Skin of body (tissue), 2 donors: ENCODE data around the gene IFI27L2. TPM values are rescaled to one million over a fixed set of nuclear protein-coding genes. Genes with fewer than 3 reads are reported as not detected.
"Not testable (repeated sequence)": the region's sequence is repeated elsewhere in the genome, so short reads cannot be mapped to it uniquely, and the experiment has no call there.

Experiments
- DNase-seq: peaks from one replicate; lab custom pipeline; 2025; lab: John Stamatoyannopoulos, UW
- total RNA-seq: library from RNA; depleted of rRNA; stranded (reverse); fragments of >200 nt; gene quantifications from one replicate; pipeline ENCODE4 v1.2.3, GENCODE V29; 2014

The IFI27L2 gene, protein sequence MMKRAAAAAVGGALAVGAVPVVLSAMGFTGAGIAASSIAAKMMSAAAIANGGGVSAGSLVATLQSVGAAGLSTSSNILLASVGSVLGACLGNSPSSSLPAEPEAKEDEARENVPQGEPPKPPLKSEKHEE
- 29.8 TPM for total RNA-seq

DNA sequence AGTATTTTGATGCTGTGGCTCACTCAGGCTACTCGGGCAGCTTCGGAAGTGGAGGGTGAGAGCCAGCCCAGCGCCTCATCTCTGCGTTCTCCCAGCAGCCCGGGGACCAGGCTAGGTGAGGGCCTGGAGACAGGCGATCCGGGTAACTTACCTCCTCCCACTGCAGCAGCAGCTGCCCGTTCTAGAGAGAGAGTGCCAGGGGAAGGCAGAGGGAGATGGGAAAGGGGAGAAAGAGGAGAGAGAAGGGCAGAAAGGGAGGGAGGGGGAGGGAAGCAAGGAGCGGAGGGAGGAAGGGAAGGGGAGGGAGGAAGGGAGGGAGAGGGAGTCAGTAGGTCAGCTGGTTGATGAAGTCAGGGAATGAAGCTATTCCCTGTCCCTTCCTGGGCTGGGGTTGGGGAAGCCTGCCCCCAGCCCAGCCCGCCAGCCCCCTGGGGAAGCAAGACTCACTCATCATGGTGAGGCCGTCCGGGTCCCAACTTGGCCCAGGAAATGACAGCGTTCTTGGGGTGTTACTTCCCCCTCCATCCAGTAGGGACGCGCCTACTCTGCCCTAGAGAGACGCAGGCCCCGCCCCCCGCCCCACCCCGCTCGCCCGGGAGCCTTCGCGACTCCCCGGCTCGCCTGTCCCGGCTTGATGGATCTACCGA lies at the start of gene IFI27L2:
TSS of gene IFI27L2 (minus strand) at position 494 of the 647 bp plus-strand sequence. CDS start at position 454, 40 bp downstream.
- DNase-seq, result peak; percentile 66

DNA sequence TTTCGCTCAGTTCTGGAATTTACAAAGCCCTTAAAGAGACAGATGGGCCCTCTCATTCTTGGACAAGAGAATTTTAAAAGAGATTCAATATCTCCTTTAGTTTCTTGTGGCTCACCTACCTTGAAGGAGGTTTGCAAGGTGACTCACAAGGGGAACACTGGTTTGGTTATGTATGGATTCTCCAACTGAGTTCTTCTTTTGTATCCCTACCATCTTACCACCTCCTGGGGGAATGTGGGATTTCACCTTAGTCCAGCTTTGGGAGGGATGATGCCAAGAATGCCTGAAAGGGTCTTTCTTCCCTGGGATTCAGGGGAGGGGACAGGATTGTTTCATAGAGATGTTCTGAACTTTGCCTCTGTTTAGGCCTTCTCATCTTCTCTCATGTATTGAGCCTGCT lies 48.4 kb upstream of the IFI27L2 start:
- DNase-seq, result no peak

DNA sequence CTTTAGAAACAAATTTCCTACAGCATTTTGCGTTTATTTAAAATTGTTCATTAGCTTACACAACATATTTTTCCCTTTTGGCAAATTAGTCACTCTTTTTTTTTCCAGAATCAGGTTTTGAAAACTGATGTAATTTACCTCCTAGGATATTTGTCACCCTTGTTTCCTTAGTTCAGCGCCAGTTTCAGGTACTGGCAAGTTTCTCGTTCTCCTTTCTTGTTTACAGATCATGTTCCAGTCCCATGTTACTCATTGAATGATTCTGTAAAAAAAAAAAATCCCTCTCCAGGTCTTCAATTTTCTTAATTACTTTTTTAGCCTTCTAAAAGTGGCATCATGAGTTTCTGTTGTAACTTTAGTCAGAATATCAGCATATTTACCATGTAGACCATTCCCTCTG lies 47.4 kb upstream of the IFI27L2 start:
- DNase-seq, result no peak

DNA sequence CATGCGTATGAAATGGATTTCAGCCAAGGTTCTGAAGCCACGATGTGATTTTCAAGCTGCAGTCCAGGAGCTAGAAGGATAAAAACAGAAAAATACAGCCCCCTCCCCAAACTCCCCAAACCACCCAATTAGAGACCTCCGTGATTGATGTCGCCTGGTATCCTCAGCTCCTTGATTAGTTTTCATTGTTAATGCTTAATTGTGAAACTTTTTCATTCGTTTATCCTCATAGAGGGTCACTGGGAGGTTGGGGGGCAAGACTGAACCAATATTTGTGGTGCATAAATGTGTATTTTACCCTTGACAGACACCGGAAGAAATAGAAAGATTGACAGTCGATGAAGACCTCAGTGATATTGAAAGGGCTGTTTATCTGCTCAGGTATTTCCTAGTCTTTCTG lies 46.3 kb upstream of the IFI27L2 start:
- no peak for DNase-seq

DNA sequence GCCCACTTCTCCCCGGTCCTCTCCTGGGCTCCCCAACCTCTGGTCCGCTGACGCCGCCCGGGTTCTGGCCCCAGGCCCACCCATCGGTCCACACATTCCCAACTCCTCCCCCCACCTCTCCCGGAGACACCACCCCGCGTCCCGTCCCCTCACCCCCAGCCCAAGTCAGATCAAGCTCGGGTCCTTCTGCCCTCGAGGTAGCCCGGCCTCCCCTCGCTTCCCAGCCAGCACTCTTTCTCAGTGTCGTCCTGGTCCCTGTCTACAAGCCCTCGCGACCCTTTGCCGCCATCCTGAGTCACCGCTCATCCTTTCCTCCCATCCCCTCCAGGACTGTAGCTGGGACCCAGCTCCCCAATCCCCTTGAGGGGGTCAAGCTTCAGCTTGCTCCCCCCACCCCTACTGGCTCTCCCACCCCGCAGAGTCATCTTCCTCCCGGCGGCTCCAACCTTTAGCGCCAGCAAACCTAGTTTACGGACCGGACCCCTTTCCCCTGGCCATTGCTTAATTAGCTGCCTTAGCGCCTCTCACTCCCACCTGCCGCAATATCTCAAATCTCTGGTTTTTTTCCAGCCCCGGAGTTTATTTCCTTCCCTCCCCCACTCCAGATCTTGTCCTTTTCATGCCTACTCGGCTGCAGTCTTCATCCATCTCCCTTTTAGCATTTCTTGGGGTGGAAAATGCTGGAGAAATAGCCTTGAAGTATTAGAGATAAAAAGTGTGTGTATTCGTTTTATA lies 45.8 kb upstream of the IFI27L2 start:
- DNase-seq, result no peak

DNA sequence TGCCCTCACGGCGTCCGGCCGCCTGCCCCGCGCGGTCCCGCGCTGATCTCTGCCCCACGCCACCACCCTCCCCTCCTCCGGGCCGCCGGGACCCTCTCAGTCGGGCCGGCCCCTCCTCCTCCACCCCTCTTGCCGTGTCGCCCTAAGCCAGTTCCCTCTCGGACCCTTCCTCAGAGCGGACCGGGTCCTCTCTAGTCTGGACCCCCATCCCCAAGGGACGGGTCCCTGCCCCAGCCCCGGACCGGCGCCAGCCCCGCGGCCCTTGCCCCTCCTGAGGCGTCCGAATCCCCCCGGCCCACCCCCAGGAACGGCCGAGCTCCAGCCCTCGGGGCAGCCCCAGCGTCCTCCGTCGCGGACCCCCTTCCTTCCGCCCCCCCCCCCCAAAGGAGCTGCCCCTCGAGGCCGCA lies 45.2 kb upstream of the IFI27L2 start:
- DNase-seq, result no peak

DNA sequence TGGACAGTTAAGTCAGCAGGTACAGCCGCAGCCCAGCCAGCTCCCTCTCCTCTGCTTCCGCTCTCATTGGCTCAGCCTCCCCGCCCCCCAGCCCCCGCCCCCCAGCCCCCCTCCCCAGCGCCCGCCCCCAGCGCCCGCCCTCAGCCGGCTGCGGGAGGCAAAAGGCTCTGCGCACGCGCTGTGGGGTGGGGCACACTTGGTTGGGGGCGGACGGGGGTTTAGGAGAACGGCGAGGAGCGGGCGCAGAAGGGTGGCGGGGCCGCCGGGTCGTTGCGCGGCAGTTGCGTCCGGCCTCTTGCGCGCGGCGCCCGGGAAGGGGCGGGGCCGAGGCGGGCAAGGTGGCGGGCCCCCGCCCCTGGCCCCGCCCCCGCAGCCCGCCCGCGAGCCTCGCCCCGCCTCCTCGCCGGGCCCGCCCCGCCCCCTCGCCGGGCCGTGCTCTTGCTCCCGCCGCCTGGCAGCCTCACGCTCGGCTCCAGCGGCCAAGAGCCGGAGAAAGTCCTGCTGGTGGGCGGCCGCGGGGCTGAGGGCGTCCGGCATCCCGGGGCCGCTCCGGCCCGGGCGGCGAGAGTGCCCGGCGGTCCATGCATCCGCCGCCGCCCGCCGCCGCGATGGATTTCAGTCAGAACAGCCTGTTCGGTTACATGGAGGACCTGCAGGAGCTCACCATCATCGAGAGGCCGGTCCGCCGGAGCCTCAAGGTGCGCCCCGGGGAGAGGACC lies 44.6 kb upstream of the IFI27L2 start, which contains the start of gene PPP4R4:
TSS of gene PPP4R4 (plus strand) at position 438 of the 719 bp plus-strand sequence. CDS start at position 582, 144 bp downstream.
- peak; percentile 63 for DNase-seq

DNA sequence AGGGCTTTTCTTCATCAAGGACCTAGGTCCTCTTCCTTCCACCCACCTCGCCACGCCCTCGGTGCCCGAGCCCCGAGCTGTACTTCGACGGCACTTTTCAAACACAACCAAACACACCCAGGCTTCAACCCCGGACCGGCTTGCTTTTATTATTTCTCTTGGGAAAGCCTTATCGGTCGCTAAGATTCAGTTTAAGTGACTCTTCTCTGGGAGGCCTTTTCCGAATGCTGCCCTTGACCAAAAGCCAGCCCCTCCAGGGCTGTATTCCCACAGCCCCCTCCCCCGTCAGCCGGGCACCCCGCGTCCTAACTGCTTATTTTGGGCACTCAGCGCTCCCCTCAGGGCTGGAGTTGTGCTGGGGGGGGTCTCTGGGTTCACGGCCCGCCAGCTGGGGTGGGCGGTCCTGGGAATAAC lies 44.1 kb upstream of the IFI27L2 start:
- no peak for DNase-seq

DNA sequence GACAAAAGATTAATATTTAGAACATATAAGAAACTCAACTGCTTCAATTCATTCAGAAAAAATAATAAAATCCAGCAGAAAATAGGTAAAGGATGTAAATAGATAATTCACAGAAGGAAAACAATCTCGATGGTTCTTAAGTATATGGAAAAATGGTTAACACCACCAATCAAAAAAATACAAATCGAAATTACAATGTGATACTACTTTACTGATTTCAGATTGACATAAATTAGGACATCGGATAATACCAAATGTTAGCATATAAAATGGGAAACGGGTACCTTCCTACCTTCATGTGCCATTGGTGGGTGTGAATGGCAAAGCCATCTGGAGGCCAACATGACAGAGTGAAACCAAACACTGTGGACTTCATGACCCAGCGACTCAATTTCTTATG lies 43.1 kb upstream of the IFI27L2 start:
- no peak for DNase-seq

DNA sequence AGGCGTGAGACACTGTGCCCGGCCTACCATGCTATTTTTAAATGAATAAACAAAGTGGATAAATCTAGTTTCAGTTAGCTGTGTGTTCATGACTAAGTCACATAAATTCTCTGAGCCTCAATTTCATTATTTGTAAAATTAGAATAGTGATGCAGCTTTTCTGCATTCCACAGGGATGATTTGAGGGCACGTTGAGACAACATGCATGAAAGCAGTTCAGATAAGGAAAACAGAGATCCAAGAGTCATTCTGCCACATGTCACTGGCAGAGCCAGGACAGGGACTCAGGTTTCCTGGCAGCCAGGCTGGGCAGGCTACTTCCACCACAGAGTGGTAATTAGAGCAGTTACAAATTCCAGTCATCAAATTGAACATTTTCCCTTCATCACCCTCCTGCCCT lies 41.8 kb upstream of the IFI27L2 start:
- DNase-seq, result no peak

DNA sequence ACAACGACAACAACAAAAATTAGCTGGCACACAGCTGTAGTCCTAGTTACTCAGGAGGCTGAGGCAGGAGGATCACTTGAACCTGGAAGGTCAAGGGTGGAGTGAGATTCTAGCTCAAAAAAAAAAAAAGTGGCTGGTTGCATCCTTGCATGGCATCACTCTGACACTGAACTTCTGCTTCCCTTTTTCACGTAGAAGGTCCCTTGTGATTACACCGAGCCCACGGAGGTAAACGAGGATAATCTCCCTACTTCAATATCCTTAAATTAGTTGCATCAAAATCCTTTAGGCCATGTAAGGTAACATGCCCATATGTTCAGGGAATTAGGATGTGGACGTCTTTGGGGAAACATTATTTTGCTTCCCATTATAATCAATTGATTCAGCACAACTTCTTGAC lies 40.7 kb upstream of the IFI27L2 start:
- no peak for DNase-seq

DNA sequence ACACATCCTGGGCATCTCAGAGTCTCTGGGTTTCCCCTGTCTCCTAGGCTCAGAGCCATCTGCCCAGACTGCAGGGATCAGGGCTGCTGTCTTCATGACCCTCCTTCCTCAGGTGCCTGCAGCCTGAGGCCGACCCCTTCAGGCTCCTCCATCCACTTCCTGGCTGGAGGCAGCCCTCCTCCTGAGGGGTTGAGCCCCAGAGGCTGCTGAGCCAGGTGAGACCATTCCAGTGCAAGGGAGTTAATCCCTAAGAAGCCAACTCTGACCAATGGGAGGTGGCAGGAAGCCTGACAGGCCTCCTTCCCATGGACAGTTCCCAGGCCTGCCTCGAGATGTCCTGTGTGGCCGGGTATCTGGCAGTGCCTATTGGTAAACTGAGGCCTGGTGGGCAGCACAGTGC lies 36.3 kb upstream of the IFI27L2 start:
- DNase-seq, result no peak

DNA sequence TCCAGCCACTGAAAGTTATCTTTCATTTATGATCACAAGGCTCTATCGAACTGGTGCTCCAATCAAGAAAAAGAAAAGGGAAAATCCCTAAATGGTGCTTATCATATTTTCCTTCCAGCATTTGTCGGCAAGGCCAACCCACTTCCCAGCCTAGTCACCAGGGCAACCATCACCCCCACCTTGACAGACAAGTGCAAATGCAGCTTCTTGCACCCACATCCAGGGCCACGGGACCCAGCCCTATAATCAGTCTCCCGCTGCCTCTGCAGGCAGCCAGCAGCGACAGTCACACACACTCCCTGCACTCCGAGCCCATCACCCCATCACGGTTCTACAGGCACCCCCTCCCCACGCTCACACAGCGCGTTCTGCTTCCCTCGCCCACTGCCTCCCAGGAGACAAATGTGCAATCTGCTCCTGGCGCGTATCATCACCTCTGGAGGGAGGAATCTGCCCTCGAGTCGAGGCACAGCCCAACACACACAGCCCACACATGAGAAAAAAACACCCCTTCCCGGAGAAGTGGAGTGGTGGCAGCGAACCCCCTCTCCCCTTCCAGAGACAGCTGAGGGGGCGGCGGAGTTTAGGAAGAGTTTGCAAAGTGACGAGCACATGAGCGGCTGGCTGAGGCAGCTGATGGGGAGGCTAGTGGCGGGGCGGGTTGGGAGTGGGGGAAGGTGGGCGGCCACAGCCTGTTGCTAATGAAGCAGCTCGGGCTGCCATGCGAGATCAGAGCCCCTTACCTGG lies 35.5 kb upstream of the IFI27L2 start:
- DNase-seq, result no peak

DNA sequence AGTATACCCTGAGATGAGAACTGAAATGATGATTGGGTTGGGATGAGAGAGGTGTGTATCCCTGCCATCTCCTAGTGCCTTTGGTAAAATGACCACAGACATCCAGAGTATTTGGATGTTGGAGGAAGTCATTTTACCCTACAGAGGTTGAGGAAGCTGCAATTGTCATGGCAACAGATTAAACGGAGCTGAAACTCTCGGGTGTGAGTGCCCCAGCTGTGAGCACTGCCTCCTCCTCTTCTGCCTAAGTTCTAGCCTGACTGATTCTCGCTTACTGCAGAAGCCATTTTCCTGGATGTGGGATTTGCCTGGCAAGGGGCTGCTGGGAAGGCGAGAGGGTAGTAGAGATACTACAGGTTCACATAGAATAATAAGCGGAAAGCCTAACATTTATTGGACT lies 34.4 kb upstream of the IFI27L2 start:
- DNase-seq, result no peak

DNA sequence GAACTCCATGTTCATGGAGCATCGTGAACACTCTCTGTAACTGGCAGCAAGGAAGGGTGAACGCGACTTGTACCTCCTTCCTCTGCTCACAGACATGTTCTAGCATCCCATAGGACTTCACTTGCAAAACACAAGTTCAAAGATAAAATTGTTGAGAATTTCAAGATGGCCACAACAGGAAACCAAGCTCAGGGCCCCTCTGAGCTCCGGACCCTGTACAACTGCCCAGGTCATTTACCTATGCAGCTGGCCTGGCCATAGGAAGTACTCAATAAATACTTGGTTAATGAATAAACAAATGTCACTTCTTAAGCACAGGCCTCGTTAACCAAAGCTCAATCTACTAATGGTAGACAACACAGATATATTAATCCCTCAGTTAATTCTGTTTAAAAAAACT lies 33.1 kb upstream of the IFI27L2 start:
- no peak for DNase-seq

DNA sequence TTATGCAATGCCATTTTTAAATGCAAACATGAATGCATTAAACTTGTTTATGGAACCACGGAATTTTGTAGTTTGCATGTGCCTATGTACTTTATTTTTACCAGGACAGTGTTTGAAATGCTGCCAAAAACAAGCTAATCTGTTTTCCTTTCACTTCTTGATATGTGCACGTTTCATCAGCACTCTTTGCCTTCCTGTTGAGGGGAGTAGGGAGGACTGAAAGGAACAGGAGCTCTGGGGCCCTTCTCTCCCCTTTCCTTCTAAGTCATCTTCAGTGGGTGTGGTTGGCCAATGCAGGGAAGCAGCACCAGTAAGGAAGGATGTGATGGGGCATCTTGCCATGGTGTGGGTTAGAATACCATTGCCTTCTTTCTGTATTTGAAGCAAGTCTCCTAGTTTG lies 32.6 kb upstream of the IFI27L2 start:
- no peak for DNase-seq

DNA sequence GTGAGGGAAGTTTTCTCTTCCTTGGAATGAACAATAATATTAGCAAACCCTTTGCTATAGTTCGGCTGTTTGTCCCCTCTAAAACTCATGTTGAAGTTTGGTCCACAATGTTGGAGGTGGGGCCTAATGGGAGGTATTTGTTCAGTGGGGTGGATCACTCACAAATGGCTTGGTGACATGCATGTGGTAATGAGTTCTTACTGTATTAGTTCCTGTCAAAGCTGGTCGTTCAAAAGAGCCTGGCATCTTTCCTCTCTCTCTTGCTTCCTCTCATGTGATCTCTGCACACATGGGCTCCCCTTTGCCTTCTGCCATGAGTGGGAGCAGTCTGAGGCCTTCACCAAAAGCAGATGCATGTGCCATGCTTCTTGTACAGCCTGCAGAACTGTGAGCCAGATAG lies 31.7 kb upstream of the IFI27L2 start:
- DNase-seq, result no peak

DNA sequence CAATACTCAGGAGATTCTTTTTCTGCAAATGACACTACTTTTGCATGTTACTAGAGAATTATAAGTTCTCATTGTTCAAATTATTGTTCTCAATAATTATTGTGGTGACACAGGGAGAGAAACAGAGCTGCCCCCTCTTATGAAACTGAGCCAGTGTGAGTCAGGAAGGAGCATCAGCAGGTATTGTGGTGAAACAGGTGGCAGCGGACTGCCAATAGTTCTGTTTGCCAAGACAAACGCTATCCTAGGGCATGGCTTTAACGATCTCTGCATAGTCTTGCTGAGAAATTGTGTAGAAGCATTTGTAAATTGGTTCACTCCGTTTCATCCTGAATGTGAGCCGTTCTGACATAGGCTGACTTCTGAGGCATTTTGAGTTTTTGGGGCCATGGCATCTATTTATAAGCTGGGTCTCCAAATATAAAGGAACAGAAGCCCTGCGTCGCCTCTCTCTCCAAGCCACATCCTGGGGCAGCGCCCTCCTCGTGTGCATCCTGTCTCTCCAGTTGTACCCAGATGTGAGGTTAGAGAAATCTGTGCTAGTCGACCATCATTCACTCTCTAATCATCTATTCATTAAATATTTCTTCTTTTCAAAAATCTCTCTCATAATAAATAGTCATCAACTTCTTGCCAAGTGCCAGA lies 29.0 kb upstream of the IFI27L2 start:
- no peak for DNase-seq

DNA sequence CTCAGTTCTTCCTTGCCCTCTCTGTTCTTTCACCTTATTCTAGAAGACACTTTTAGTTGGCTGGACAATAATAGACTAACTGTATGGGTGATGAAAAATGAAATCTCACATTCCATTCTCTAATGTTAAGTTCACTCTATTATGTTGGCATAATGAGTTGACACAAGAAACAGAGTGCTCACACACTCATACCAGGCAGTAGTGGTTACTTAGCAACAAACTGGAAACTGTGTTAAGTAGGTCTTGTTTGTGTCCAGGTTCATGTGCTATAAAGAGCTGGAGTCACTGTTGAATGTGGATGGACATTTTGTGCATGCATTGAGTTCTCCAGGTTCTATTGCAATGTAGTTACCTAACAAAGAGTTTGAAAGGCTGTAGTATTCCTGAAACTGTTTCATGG lies 27.8 kb upstream of the IFI27L2 start:
- no peak for DNase-seq

DNA sequence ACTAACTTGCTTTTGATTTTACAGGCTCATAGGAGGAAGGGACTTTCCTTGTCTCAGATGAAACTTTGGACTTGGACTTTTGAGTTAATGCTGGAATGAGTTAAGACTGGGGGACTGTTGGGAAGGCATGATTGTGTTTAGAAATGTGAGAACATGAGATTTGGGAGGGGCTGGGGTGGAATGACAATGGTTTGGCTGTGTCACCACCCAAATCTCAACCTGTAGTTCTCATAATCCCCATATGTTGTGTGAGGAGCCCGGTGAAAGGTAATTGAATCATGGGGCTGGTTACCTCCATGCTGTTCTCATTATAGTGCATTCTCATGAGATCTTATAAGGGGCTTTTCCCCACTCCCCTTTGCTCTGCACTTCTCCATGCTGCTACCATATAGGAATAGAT lies 26.7 kb upstream of the IFI27L2 start:
- not testable (repeated sequence) for DNase-seq
